ENCODE measurements around the gene TNFSF9.
A peak's percentile ranks its signal among the peaks of the same experiment; 100 is the strongest.
"Not testable (repeated sequence)": the region's sequence is repeated elsewhere in the genome, so short reads cannot be mapped to it uniquely, and the experiment has no call there.

Gene TNFSF9

GRCh38 chr19:6494438-6495036 lies 36.3 kb upstream of the TNFSF9 start:
- Histone ChIP-seq H3K27me3 (ENCODE audit: control insufficient read depth in 5 of 5, insufficient read depth in 4 of 5, low read length in 5 of 5) (peaks cover 0 to 7% (median 3%) of the 10 kb centered on the region in 5 donors), H3K27ac (ENCODE audit: low read depth, low read length) (no peak overlapping the region), H3K9ac (ENCODE audit: low read length in 5 of 5) (no peak overlapping the region), H3K9me3 (ENCODE audit: control insufficient read depth in 5 of 5, low read length in 5 of 5) (peaks cover 5 to 14% (median 11%) of the 10 kb centered on the region in 5 donors), H3K4me1 (ENCODE audit: control insufficient read depth in 5 of 5, insufficient read depth in 5 of 5, low read length in 5 of 5) (no peaks in the 10 kb centered on the region), H3K4me3 (ENCODE audit: low read depth in 1 of 5, low read length in 5 of 5) (no peak overlapping the region), H3K36me3 (ENCODE audit: control insufficient read depth in 5 of 5, insufficient read depth in 5 of 5, low read length in 5 of 5) (no peaks in the 10 kb centered on the region)

DNA sequence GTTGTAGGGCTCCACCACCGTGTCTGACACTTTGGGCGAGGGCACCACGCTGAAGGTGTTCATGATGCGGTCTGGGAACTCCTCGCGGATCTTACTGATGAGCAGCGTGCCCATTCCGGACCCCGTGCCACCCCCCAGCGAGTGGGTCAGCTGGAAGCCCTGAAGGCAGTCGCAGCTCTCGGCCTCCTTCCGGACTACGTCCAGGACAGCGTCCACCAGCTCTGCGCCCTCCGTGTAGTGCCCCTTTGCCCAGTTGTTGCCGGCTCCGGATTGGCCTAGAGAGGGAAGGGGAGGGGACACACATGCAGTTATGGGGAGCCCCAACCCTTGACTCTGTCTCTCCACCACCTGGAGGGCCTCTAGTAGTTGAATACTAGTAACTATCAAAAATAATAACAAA lies 34.9 kb upstream of the TNFSF9 start:
- H3K27me3 ChIP-seq (ENCODE audit: control insufficient read depth in 5 of 5, insufficient read depth in 4 of 5, low read length in 5 of 5), result peaks cover 3 to 10% (median 8%) of the 10 kb centered on the region in 5 donors
- no peak overlapping the region for H3K27ac ChIP-seq (ENCODE audit: low read depth, low read length)
- no peaks in the 10 kb centered on the region for H3K36me3 ChIP-seq (ENCODE audit: control insufficient read depth in 5 of 5, insufficient read depth in 5 of 5, low read length in 5 of 5)
- H3K9ac ChIP-seq (ENCODE audit: low read length in 5 of 5), result no peak overlapping the region
- no peaks in the 10 kb centered on the region for H3K4me1 ChIP-seq (ENCODE audit: control insufficient read depth in 5 of 5, insufficient read depth in 5 of 5, low read length in 5 of 5)
- H3K4me3 ChIP-seq (ENCODE audit: low read depth in 1 of 5, low read length in 5 of 5), result no peak overlapping the region
- peaks cover 5 to 14% (median 11%) of the 10 kb centered on the region in 5 donors for H3K9me3 ChIP-seq (ENCODE audit: control insufficient read depth in 5 of 5, low read length in 5 of 5)

GRCh38 chr19:6498294-6499036 lies 32.4 kb upstream of the TNFSF9 start:
- no peak overlapping the region for H3K4me3 ChIP-seq (ENCODE audit: low read depth in 1 of 5, low read length in 5 of 5)
- H3K9ac ChIP-seq (ENCODE audit: low read length in 5 of 5), result no peak overlapping the region
- peaks cover 16 to 30% (median 24%) of the 10 kb centered on the region in 5 donors for H3K27me3 ChIP-seq (ENCODE audit: control insufficient read depth in 5 of 5, insufficient read depth in 4 of 5, low read length in 5 of 5)
- H3K27ac ChIP-seq (ENCODE audit: low read depth, low read length), result no peak overlapping the region
- H3K9me3 ChIP-seq (ENCODE audit: control insufficient read depth in 5 of 5, low read length in 5 of 5), result no peaks in the 10 kb centered on the region
- H3K4me1 ChIP-seq (ENCODE audit: control insufficient read depth in 5 of 5, insufficient read depth in 5 of 5, low read length in 5 of 5), result peaks cover 0 to 12% (median 6%) of the 10 kb centered on the region in 5 donors
- no peaks in the 10 kb centered on the region for H3K36me3 ChIP-seq (ENCODE audit: control insufficient read depth in 5 of 5, insufficient read depth in 5 of 5, low read length in 5 of 5)

GRCh38 chr19:6499052-6499790 lies 31.6 kb upstream of the TNFSF9 start:
- Histone ChIP-seq H3K9me3 (ENCODE audit: control insufficient read depth in 5 of 5, low read length in 5 of 5) (no peaks in the 10 kb centered on the region), H3K4me1 (ENCODE audit: control insufficient read depth in 5 of 5, insufficient read depth in 5 of 5, low read length in 5 of 5) (peaks cover 0 to 12% (median 6%) of the 10 kb centered on the region in 5 donors), H3K36me3 (ENCODE audit: control insufficient read depth in 5 of 5, insufficient read depth in 5 of 5, low read length in 5 of 5) (no peaks in the 10 kb centered on the region), H3K9ac (ENCODE audit: low read length in 5 of 5) (no peak overlapping the region), H3K4me3 (ENCODE audit: low read depth in 1 of 5, low read length in 5 of 5) (no peak overlapping the region), H3K27ac (ENCODE audit: low read depth, low read length) (no peak overlapping the region), H3K27me3 (ENCODE audit: control insufficient read depth in 5 of 5, insufficient read depth in 4 of 5, low read length in 5 of 5) (peaks cover 16 to 35% (median 26%) of the 10 kb centered on the region in 5 donors)

DNA sequence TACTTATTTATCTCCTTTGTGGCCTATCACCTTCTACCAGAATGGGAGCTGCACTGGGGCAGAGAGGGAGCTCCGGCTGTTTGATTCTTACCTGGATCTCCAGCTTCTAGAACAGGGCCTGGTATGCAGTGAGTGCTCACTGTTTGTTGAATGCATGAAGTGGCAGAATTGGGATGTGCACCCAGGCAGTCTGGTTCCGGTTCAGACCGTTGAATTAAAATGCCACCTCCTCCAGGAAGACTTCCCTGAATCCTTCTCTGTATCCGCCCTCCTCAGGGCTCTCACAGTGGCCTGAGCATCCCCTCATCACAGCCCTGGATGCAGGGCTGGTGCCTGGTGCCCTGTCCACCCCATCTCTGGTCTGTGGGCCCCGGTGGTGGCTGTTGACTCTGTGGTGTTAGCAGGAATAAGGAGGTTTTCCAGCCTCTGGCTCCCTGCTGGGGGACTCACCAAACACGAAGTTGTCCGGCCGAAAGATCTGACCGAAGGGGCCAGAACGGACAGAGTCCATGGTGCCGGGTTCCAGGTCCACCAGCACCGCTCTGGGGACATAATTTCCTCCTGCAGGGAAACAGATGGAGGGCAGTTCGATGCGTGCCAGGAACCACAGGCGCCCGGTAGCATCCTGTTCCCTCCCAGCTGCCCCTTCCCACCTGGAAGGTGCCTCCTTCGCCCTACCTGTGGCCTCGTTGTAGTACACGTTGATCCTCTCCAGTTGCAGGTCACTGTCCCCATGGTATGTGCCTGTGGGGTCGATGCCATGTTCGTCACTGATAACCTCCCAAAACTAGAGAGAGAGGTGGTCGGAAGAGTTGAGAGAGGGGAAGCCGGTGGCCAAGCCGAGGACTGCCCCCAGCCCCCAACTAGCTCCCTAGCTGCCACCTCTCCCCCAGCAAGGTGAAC lies 29.7 kb upstream of the TNFSF9 start:
- Histone ChIP-seq H3K27ac (ENCODE audit: low read depth, low read length) (no peak overlapping the region), H3K9me3 (ENCODE audit: control insufficient read depth in 5 of 5, low read length in 5 of 5) (no peaks in the 10 kb centered on the region), H3K36me3 (ENCODE audit: control insufficient read depth in 5 of 5, insufficient read depth in 5 of 5, low read length in 5 of 5) (no peaks in the 10 kb centered on the region), H3K4me1 (ENCODE audit: control insufficient read depth in 5 of 5, insufficient read depth in 5 of 5, low read length in 5 of 5) (peaks cover 0 to 12% (median 6%) of the 10 kb centered on the region in 5 donors), H3K4me3 (ENCODE audit: low read depth in 1 of 5, low read length in 5 of 5) (peak overlapping the region in 1 of 5 donors; percentile 51), H3K9ac (ENCODE audit: low read length in 5 of 5) (no peak overlapping the region), H3K27me3 (ENCODE audit: control insufficient read depth in 5 of 5, insufficient read depth in 4 of 5, low read length in 5 of 5) (peaks cover 16 to 32% (median 28%) of the 10 kb centered on the region in 5 donors)

GRCh38 chr19:6501740-6502648 lies 28.8 kb upstream of the TNFSF9 start, which contains the start of gene TUBB4A:
Gene TUBB4A (minus strand): TSS chr19:6502309. CDS start chr19:6502212, 97 bp downstream.
- no peak within 1 kb of the TSS for H3K27ac ChIP-seq (ENCODE audit: low read depth, low read length)
- no peak within 1 kb of the TSS for H3K9ac ChIP-seq (ENCODE audit: low read length in 5 of 5)
- peaks cover 0 to 12% (median 6%) of the 10 kb centered on the region in 5 donors for H3K4me1 ChIP-seq (ENCODE audit: control insufficient read depth in 5 of 5, insufficient read depth in 5 of 5, low read length in 5 of 5)
- H3K36me3 ChIP-seq (ENCODE audit: control insufficient read depth in 5 of 5, insufficient read depth in 5 of 5, low read length in 5 of 5), result no peaks in the 10 kb centered on the region
- H3K9me3 ChIP-seq (ENCODE audit: control insufficient read depth in 5 of 5, low read length in 5 of 5), result no peaks in the 10 kb centered on the region
- peak within 1 kb of the TSS in 2 of 5 donors; percentile 18 to 51 for H3K4me3 ChIP-seq (ENCODE audit: low read depth in 1 of 5, low read length in 5 of 5)
- peaks cover 16 to 32% (median 28%) of the 10 kb centered on the region in 5 donors for H3K27me3 ChIP-seq (ENCODE audit: control insufficient read depth in 5 of 5, insufficient read depth in 4 of 5, low read length in 5 of 5)

GRCh38 chr19:6503407-6504201 lies 27.2 kb upstream of the TNFSF9 start:
- no peaks in the 10 kb centered on the region for H3K36me3 ChIP-seq (ENCODE audit: control insufficient read depth in 5 of 5, insufficient read depth in 5 of 5, low read length in 5 of 5)
- no peak overlapping the region for H3K9ac ChIP-seq (ENCODE audit: low read length in 5 of 5)
- H3K27me3 ChIP-seq (ENCODE audit: control insufficient read depth in 5 of 5, insufficient read depth in 4 of 5, low read length in 5 of 5), result peaks cover 16 to 32% (median 28%) of the 10 kb centered on the region in 5 donors
- no peak overlapping the region for H3K27ac ChIP-seq (ENCODE audit: low read depth, low read length)
- H3K9me3 ChIP-seq (ENCODE audit: control insufficient read depth in 5 of 5, low read length in 5 of 5), result no peaks in the 10 kb centered on the region
- H3K4me1 ChIP-seq (ENCODE audit: control insufficient read depth in 5 of 5, insufficient read depth in 5 of 5, low read length in 5 of 5), result peaks cover 0 to 12% (median 6%) of the 10 kb centered on the region in 5 donors
- H3K4me3 ChIP-seq (ENCODE audit: low read depth in 1 of 5, low read length in 5 of 5), result no peak overlapping the region

DNA sequence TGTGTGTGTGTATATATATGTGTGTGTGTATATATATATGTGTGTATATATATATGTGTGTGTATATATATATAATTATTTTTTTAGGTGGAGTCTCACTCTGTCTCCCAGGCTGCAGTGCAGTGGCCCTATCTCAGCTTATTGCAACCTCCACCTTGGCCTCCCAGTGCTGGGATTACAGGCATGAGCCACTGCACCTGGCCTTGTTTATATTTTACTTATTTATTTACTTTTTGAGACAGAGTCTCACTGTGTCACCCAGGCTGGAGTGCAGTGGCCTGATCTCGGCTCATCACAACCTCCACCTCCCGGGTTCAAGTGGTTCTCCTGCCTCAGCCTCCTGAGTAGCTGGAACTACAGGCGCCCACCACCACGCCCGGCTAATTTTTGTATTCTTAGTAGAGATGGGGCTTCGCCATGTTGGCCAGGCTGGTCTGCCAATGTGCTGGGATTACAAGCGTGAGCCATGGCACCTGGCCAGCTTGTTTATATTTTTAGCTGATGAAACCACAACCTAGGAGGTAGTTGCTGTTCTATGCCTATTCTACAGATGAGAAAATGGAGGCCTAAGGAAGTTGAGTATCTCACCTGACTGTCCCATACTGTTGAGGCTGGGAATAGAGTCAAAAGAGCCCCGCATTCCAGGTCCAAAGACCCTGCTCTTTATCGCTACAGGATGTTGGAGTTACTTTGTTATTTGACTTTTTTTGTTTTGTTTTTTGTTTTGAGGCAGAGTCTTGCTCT lies 22.6 kb upstream of the TNFSF9 start:
- H3K27ac ChIP-seq (ENCODE audit: low read depth, low read length); H3K9ac ChIP-seq (ENCODE audit: low read length in 5 of 5): not testable (repeated sequence)

More for the DNA sequence above, 22.6 kb upstream of the TNFSF9 start:
- H3K9me3 ChIP-seq (ENCODE audit: control insufficient read depth in 5 of 5, low read length in 5 of 5); H3K4me1 ChIP-seq (ENCODE audit: control insufficient read depth in 5 of 5, insufficient read depth in 5 of 5, low read length in 5 of 5); H3K36me3 ChIP-seq (ENCODE audit: control insufficient read depth in 5 of 5, insufficient read depth in 5 of 5, low read length in 5 of 5); H3K27me3 ChIP-seq (ENCODE audit: control insufficient read depth in 5 of 5, insufficient read depth in 4 of 5, low read length in 5 of 5); H3K4me3 ChIP-seq (ENCODE audit: low read depth in 1 of 5, low read length in 5 of 5): not testable (repeated sequence)

Data from subcutaneous abdominal adipose tissue (tissue), 5 donors.